Skin of body (tissue), 2 donors: ENCODE results near the gene CETP. TPM values are rescaled to one million over a fixed set of nuclear protein-coding genes. Genes with fewer than 3 reads are reported as not detected.

Source experiments
- DNase-seq: peaks from one replicate; lab custom pipeline; 2025; lab: John Stamatoyannopoulos, UW
- total RNA-seq: library from RNA; depleted of rRNA; stranded (reverse); fragments of >200 nt; gene quantifications from one replicate; pipeline ENCODE4 v1.2.3, GENCODE V29; 2014

Gene CETP
- total RNA-seq, 1 donor from 2014 or later: 2.9 TPM

- DNase-seq: no peak
Measured at GRCh38 chr16:57019746-57020145, 58.0 kb downstream of the CETP start.

- no peak for DNase-seq
Measured at GRCh38 chr16:57020651-57021050, 58.9 kb downstream of the CETP start.

DNA sequence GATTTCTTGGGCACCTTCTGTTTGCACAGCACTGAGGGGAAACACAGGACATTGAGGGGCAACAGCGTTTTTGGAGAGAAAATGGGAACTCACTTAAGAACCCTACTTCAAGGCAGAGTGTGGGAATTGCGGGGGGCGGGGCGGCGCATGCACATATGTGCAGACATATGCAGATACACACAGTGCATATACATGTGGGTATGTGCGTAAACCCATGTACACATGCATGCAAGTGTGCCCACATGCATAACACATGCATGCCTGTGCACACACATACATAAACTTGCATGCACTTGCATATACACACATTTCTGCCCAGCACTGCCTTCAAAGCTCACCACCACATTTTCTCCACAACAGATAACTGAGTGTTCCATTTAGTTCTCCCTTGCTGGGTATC lies 60.0 kb downstream of the CETP start:
- no peak for DNase-seq

DNA sequence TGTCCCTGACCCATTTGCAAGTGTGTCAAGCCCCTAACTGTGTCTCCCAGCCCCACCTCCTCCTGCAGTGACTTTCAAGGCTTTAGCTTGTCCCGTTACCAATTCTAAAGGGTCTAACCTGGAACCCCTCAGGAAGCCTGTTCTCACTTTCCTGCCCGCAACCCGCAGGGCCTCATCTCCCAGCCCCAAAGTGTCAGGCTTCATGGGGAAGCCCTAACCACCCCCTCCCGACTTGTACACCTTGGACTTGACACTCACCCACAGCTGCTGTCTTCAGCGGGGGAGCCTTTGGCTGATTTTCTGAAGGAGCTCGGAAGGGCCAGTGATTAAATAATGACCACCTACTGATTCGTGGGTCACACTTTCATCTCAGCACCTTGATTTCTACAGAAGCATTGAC lies 60.7 kb downstream of the CETP start:
- no peak for DNase-seq

DNA sequence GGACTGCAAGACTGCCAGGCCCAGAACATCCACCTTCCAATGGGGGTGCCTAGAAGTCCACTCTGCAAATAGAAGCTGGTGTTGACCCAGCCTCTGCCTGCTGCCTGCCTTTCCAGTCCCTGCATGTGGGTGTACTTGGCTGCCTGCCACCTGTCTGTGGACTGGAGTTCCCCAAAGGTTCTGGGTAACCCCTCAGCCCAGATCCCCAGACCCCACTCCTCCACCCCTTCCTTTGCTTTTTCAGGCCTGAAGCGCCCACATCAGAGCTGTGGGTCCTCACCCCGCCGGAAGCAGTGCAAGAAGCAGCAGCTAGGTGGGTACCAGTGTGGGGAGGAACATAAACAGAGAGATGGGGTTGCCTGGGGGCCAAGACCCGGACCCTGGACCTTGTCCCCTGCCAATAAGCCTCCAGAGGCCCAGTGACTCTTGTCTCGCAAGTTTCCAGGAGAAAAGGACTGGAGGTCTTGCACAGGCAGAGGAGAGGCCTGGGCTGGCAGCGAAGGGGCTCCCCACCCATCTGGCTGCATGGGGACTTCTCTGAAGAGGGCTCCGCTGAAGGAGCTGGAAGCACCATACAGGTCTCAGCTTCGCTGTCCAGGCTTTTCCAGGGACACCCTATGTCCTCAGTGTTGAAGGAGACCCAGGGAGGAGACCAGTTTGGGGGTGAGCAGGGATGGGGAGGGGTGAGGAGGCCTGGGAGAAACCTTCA lies 61.9 kb downstream of the CETP start:
- no peak for DNase-seq

GRCh38 chr16:57024894-57025680 lies 63.3 kb downstream of the CETP start:
- DNase-seq: no peak

DNA sequence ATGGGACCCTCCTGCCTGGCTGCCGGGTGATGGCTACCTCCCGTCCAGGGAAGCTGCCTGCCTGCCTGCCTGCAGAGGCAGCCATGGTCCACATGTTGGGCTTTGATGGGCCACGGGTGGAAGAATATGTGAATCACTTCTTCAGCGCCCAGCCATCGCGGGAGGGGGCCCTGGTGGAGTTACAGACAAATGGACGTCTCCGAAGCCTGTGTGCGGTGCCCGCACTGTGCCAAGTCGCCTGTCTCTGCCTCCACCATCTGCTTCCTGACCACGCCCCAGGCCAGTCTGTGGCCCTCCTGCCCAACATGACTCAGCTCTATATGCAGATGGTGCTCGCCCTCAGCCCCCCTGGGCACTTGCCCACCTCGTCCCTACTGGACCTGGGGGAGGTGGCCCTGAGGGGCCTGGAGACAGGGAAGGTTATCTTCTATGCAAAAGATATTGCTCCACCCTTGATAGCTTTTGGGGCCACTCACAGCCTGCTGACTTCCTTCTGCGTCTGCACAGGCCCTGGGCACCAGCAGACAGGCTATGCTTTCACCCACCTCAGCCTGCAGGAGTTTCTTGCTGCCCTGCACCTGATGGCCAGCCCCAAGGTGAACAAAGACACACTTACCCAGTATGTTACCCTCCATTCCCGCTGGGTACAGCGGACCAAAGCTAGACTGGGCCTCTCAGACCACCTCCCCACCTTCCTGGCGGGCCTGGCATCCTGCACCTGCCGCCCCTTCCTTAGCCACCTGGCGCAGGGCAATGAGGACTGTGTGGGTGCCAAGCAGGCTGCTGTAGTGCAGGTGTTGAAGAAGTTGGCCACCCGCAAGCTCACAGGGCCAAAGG lies 64.4 kb downstream of the CETP start:
- DNase-seq: no peak

- DNase-seq: no peak
Measured at GRCh38 chr16:57026778-57027062, 65.0 kb downstream of the CETP start.

DNA sequence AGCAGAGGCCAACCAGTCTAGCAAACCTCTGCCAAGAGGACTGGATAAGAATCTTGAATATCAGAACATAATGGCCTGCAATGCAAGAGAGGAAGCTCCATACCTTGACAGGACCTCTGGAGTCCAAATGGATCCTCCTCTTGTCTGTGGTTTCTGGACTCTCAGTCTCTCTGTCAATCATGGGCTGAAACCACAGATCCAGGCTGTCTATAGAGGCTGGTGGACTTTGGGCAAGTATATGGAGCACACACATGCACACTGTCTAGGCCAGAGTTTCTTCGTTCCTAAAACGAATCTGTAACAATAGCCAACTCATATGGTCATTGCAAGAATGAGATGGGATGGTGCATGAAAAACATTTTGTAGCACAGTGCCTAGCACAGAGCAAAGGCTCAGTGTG lies 65.3 kb downstream of the CETP start:
- no peak for DNase-seq

DNA sequence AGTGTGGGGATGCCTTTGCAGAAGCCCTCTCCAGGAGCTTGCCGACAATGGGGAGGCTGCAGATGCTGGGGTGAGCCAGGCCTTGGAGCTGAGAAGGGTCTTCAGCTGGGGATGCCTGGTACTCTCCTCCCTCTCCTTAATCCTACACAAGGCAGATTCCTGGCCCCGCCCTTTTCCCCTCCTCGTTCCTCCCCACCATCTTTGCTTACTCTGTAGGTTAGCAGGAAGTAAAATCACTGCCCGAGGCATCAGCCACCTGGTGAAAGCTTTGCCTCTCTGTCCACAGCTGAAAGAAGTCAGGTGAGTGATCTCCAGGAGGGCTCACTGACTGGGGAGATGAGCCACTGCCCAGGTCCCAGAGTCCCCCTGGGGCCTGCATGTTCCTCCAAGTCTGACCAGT lies 66.3 kb downstream of the CETP start:
- no peak for DNase-seq

GRCh38 chr16:57029161-57030160 lies 67.7 kb downstream of the CETP start:
- no peak for DNase-seq

GRCh38 chr16:57030346-57030902 lies 68.7 kb downstream of the CETP start:
- DNase-seq: no peak

GRCh38 chr16:57031156-57031555 lies 69.4 kb downstream of the CETP start:
- no peak for DNase-seq

DNA sequence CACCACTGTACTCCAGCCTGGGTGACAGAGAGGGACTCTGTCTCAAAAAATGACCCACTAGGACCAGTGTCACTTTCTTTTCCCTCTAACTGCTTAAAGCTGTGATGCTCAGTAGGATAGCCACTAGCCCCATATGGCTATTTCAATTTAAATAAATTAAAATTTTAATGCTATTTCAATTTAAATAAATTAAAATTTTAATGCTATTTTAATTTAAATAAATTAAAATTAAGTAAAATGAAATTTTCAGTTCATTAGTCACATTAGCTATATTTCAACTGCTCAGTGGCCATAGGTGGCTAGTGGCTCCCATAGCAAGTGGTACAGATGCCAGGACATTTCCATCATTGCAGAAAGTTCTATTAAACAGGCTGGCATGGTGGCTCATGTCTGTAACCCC lies 70.6 kb downstream of the CETP start:
- DNase-seq: no peak

DNA sequence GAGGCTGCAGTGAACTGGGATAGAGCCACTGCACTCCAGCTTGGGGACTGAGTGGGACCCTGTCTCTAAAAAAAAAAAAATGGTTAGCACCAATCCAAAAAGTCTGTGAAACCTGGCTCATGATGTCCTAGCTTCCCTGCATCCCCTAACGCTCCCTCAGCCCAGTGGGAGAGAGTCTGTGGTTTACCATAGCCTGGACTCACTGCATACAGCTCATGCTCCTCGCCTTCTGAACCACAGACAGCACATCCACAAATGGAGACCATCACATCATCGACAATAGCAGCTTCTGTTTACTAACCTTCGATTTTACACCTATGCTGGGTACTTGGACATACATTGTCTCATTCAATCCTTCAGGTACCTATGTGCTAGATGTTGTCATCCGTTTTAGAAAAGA lies 71.2 kb downstream of the CETP start:
- DNase-seq: no peak

Other genes with a start within 250 kb of the CETP start
- gene NUP93, start 231.8 kb upstream of the CETP start, total RNA-seq: 41.8 TPM
- gene SLC12A3, start 96.7 kb upstream of the CETP start, total RNA-seq: not detected
- 103 TPM for gene HERPUD1, start 29.8 kb upstream of the CETP start, total RNA-seq
- gene NLRC5, start 27.6 kb downstream of the CETP start, total RNA-seq: 11.9 TPM
- 20.6 TPM for gene CPNE2, start 130.6 kb downstream of the CETP start, total RNA-seq
- 39.9 TPM for gene PSME3IP1, start 224.1 kb downstream of the CETP start, total RNA-seq
- 39.9 TPM for gene RSPRY1, start 224.4 kb downstream of the CETP start, total RNA-seq